Measurements from ENCODE around the gene AFAP1. TPM values are rescaled to one million over a fixed set of nuclear protein-coding genes. Genes with fewer than 3 reads are reported as not detected.

Gene AFAP1
- total and polyA plus RNA-seq, 2 of the 8 experiments (the other 6 are each of a cell fraction or from before 2014, with no cell fraction given) = 3.6 to 18.2 TPM

DNA sequence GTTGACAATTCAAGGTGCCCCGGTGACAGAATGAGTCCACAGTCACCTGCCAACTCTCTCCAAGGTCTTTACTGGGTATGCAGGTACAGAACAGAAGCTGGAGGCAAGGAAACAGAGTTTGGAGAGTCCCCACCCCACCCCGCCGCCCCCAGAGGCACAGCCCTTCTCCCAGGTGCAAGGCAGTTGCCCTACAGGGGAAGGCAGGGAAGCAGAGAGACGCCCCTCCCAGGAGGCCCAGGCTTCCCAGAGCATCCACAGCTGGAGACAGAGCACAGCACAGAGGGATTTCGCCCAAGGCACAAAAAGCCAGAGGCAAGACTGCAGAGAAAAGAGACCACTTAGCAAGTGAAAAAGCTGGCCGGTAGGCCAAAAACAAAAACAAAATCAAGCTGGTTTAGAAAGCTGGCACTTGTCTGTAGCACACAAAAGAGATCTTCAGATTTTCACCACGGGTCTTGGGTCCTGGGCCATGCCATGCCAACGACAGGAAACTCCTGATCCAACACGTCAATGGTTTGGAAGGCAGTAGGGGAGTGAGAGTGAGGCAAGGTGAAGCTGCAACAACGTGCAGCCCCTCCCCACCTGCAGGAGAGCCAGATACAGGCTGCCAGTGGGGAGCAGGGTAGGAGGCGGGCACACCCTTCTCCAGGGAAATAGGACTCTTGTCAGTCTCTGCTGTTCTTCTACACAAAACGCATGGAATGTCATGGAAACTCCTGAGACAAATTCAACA, 113.3 kb downstream of the AFAP1 start:
- CTCF ChIA-PET (ENCODE audit: partially characterized antibody) = interaction anchor here (0.7 to 3.9 kb wide), 6 partner anchors 11 to 459 kb away, joined by 3 to 22 read pairs (median 6); no protein-coding TSS in a partner anchor
- no peaks in the 10 kb centered on the region for H3K23me2 ChIP-seq (ENCODE audit: low read depth, low read length)
- no peak overlapping the region; the same call in 1 of the 2 replicates for H2BK5ac ChIP-seq (ENCODE audit: low read depth, low read length)
- POLR2A ChIA-PET (ENCODE audit: partially characterized antibody) = interaction anchor here (1.0 to 1.1 kb wide), 2 partner anchors 15 to 17 kb away, joined by 3 to 6 read pairs; no protein-coding TSS in a partner anchor
- H3K18ac ChIP-seq (ENCODE audit: extremely low read depth, low read length) = 0 out of 2 replicates have a peak overlapping the region, but pooled peaks have one; percentile 27
- H2BK20ac ChIP-seq (ENCODE audit: low read length) = no peak overlapping the region
- H4K8ac ChIP-seq (ENCODE audit: extremely low read depth, insufficient read depth, low read length) = peak overlapping the region; percentile 47; the same call in 1 of the 2 replicates
- H2BK12ac ChIP-seq (ENCODE audit: low read depth, low read length) = no peak overlapping the region
- no peak overlapping the region for H3K4me2 ChIP-seq (ENCODE audit: insufficient read depth in 1 of 2, low read depth in 2 of 2, low read length in 2 of 2)
- no peak overlapping the region for H2AFZ ChIP-seq (ENCODE audit: low read length)
- no peaks in the 10 kb centered on the region for H3K9me3 ChIP-seq (ENCODE audit: insufficient read depth in 2 of 2, low read depth in 1 of 2, low read length in 1 of 2)
- TF ChIP-seq POU5F1 (IDR thresholded peaks at IDR 0.05; ENCODE audit: low read depth, low read length) = no peak
- TF ChIP-seq CHD2 (IDR thresholded peaks at IDR 0.05; ENCODE audit: low read length) = no peak
- TF ChIP-seq SP2 (IDR thresholded peaks at IDR 0.05; ENCODE audit: low read length) = no peak
- no peak for TF ChIP-seq YY1 (IDR thresholded peaks at IDR 0.05; ENCODE audit: low read depth, low read length)
- TF ChIP-seq TCF12 (IDR thresholded peaks at IDR 0.05; ENCODE audit: low read depth, low read length) = no peak
- TF ChIP-seq RAD21 (IDR thresholded peaks at IDR 0.05 in 1 of 2, conservative IDR thresholded peaks at IDR 0.05 in 1 of 2; ENCODE audit: low read depth in 2 of 2, low read length in 2 of 2) = no peak
- TF ChIP-seq BRCA1 (IDR thresholded peaks at IDR 0.05; ENCODE audit: low read depth, low read length) = no peak
- TF ChIP-seq, protein P1, sequence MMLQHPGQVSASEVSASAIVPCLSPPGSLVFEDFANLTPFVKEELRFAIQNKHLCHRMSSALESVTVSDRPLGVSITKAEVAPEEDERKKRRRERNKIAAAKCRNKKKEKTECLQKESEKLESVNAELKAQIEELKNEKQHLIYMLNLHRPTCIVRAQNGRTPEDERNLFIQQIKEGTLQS (IDR thresholded peaks at IDR 0.05; ENCODE audit: insufficient read depth, low read depth, low read length) = no peak
- no peak for TF ChIP-seq SP4 (IDR thresholded peaks at IDR 0.05; ENCODE audit: low read length)
- TF ChIP-seq ZNF274 (IDR thresholded peaks at IDR 0.05; ENCODE audit: borderline replicate concordance, extremely low read depth, low read length) = no peak
- 88% methylated on average over 12 of the region's 12 CpGs; no CpG with 5 or more reads in 1 of the 2 experiments for WGBS, 2 experiments (ENCODE audit: extremely low coverage in 1 of 2, insufficient coverage in 1 of 2, insufficient read length in 1 of 2, insufficient replicate concordance in 2 of 2, low coverage in 1 of 2, low lambda C conversion rate in 2 of 2, missing lambda C conversion rate in 1 of 2)
- DNase-seq (ENCODE audit: low read depth in 1 of 2, low spot score in 2 of 2) = no peak
- H4K5ac ChIP-seq (ENCODE audit: insufficient read length, low read depth, low read length) = no peak overlapping the region
- H4K91ac ChIP-seq (replicated peaks; ENCODE audit: insufficient read length, low read length) = no peak overlapping the region
- no peaks in the 10 kb centered on the region for H3K79me1 ChIP-seq (ENCODE audit: low read depth, low read length)
- H3K23ac ChIP-seq (ENCODE audit: insufficient read length) = no peak overlapping the region
- no peak overlapping the region for H3K27ac ChIP-seq (ENCODE audit: low read depth, low read length)
- no peak overlapping the region for H2AK5ac ChIP-seq (ENCODE audit: low read depth, low read length)
- no peak overlapping the region for H3K9ac ChIP-seq (replicated peaks in 1 of 4; ENCODE audit: extremely low read depth in 1 of 4, low read depth in 3 of 4, low read length in 3 of 4)
- H3K14ac ChIP-seq (ENCODE audit: insufficient read length) = no peak overlapping the region
- H3K4ac ChIP-seq (replicated peaks; ENCODE audit: insufficient read length, low read depth, low read length) = no peak overlapping the region
- no peaks in the 10 kb centered on the region for H3K36me3 ChIP-seq (ENCODE audit: control insufficient read depth in 2 of 4, insufficient read depth in 4 of 4, low read length in 3 of 4)
- H3K79me2 ChIP-seq (ENCODE audit: control insufficient read depth in 1 of 2, insufficient read depth in 2 of 2, low read length in 2 of 2) = no peaks in the 10 kb centered on the region
- H3K4me1 ChIP-seq (replicated peaks in 1 of 4; ENCODE audit: control insufficient read depth in 3 of 4, insufficient read depth in 4 of 4, low read length in 3 of 4) = peaks cover 0 to 12% (median 6%) of the 10 kb centered on the region in 4 experiments; a peak in 4 of 7 replicates
- no peaks in the 10 kb centered on the region for H4K20me1 ChIP-seq (replicated peaks in 1 of 2; ENCODE audit: control insufficient read depth in 1 of 2, insufficient read depth in 2 of 2, low read length in 2 of 2)
- no peak overlapping the region for H3K4me3 ChIP-seq (ENCODE audit: extremely low read depth in 1 of 4, insufficient read depth in 2 of 4, low read depth in 3 of 4, low read length in 4 of 4)
- no peak for FAIRE-seq
- H2BK120ac ChIP-seq (replicated peaks; ENCODE audit: low read depth, low read length) = no peak overlapping the region
- H3K56ac ChIP-seq (replicated peaks; ENCODE audit: insufficient read length, low read depth, low read length) = no peak overlapping the region
- H3K27me3 ChIP-seq (replicated peaks in 1 of 4; ENCODE audit: control insufficient read depth in 3 of 4, extremely low read depth in 1 of 4, insufficient read depth in 3 of 4, low read length in 3 of 4) = no peaks in the 10 kb centered on the region
- no peak overlapping the region for H2BK15ac ChIP-seq (ENCODE audit: low read length)

Measured in H1 (cell line).